ENCODE measurements around the gene USP48. TPM values are rescaled to one million over a fixed set of nuclear protein-coding genes. Genes with fewer than 3 reads are reported as not detected.

Gene USP48
- total and polyA plus RNA-seq, 12 donors: 35.9 to 156 (median 86.4) TPM

GRCh38 chr1:21673277-21673780 lies 109.6 kb downstream of the USP48 start:
- Histone ChIP-seq H3K4me1 (replicated peaks in 1 of 2) (peaks cover 35 to 42% of the 10 kb centered on the region in 2 donors), H3K36me3 (replicated peaks in 1 of 2) (peaks cover 0 to 8% of the 10 kb centered on the region in 2 donors), H3K4me3 (no peak overlapping the region), H3K27me3 (no peaks in the 10 kb centered on the region), H3K27ac (peak overlapping the region in 4 of 5 donors; percentile 30 to 64 (median 60)), H3K9me3 (replicated peaks in 1 of 3) (no peaks in the 10 kb centered on the region)
- intact Hi-C loops (cut with DNase I): no loop called here
- WGBS, 4 donors: 0 to 7% (median 5%) methylated on average over 9 of the region's 9 CpGs
- DNase-seq: peak; percentile 56 to 87 (median 81)
- TF ChIP-seq POLR2A (IDR thresholded peaks at IDR 0.05): no peak
- TF ChIP-seq, protein P1, sequence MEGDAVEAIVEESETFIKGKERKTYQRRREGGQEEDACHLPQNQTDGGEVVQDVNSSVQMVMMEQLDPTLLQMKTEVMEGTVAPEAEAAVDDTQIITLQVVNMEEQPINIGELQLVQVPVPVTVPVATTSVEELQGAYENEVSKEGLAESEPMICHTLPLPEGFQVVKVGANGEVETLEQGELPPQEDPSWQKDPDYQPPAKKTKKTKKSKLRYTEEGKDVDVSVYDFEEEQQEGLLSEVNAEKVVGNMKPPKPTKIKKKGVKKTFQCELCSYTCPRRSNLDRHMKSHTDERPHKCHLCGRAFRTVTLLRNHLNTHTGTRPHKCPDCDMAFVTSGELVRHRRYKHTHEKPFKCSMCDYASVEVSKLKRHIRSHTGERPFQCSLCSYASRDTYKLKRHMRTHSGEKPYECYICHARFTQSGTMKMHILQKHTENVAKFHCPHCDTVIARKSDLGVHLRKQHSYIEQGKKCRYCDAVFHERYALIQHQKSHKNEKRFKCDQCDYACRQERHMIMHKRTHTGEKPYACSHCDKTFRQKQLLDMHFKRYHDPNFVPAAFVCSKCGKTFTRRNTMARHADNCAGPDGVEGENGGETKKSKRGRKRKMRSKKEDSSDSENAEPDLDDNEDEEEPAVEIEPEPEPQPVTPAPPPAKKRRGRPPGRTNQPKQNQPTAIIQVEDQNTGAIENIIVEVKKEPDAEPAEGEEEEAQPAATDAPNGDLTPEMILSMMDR (IDR thresholded peaks at IDR 0.05): no peak

- intact Hi-C loops (cut with DNase I): no loop called here
- Histone ChIP-seq H3K27me3 (no peaks in the 10 kb centered on the region), H3K4me1 (replicated peaks in 1 of 2) (peaks cover 41 to 49% of the 10 kb centered on the region in 2 donors), H3K4me3 (no peak overlapping the region), H3K27ac (peak overlapping the region in 4 of 5 donors; percentile 30 to 64 (median 60)), H3K9me3 (replicated peaks in 1 of 3) (no peaks in the 10 kb centered on the region), H3K36me3 (replicated peaks in 1 of 2) (peaks cover 0 to 2% of the 10 kb centered on the region in 2 donors)
- TF ChIP-seq, protein P1 (IDR thresholded peaks at IDR 0.05): no peak
- no peak for TF ChIP-seq POLR2A (IDR thresholded peaks at IDR 0.05)
- 73 to 81% (median 81%) methylated on average over 10 of the region's 10 CpGs for WGBS, 4 donors
- peak in 1 of 7 donors; percentile 28 for DNase-seq
Observed at GRCh38 chr1:21672478-21673276, 110.3 kb downstream of the USP48 start.

DNA sequence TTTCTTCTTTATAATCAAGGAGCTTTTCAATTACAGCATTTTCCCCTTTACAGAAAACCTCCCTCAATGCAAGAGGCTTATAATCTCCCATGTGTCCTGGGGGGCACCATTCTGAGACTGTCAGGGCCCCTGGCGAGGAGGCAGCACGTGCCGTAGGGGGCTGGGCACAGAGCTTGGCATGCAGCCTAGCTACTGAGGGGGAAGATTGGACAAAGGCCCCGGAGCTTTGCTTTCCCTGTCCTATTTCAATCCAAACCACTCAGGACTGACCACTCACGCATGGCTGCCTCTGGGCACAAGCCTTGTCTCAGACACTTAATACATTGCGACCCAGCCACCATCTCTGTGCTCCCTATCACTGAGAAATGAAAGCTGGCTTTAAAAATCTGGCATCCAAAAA lies 111.0 kb downstream of the USP48 start:
- no peaks in the 10 kb centered on the region for H3K9me3 ChIP-seq (replicated peaks in 1 of 3)
- intact Hi-C loops (cut with DNase I): no loop called here
- peak in 2 of 7 donors; percentile 26 to 38 for DNase-seq
- no peak for TF ChIP-seq POLR2A (IDR thresholded peaks at IDR 0.05)
- TF ChIP-seq, protein P1 (IDR thresholded peaks at IDR 0.05): no peak
- H3K4me3 ChIP-seq: no peak overlapping the region
- no peaks in the 10 kb centered on the region for H3K36me3 ChIP-seq (replicated peaks in 1 of 2)
- peak overlapping the region in 1 of 5 donors; percentile 43 for H3K27ac ChIP-seq
- peaks cover 42 to 56% of the 10 kb centered on the region in 2 donors for H3K4me1 ChIP-seq (replicated peaks in 1 of 2)
- 30 to 41% (median 37%) methylated on average over 6 of the region's 6 CpGs for WGBS, 4 donors
- H3K27me3 ChIP-seq: no peaks in the 10 kb centered on the region

GRCh38 chr1:21670956-21671902 lies 111.7 kb downstream of the USP48 start:
- 71 to 77% (median 73%) methylated on average over 9 to 11 of the region's 11 CpGs for whole genome bisulfite sequencing, 4 donors

More at GRCh38 chr1:21670956-21671902, 111.7 kb downstream of the USP48 start:
- no peaks in the 10 kb centered on the region for H3K36me3 ChIP-seq (replicated peaks in 1 of 2)
- intact Hi-C loops (cut with DNase I): no loop called here
- DNase-seq: peak in 2 of 7 donors; percentile 21 to 27
- no peak for TF ChIP-seq POLR2A (IDR thresholded peaks at IDR 0.05)
- TF ChIP-seq, protein P1 (IDR thresholded peaks at IDR 0.05): no peak
- H3K9me3 ChIP-seq (replicated peaks in 1 of 3): no peaks in the 10 kb centered on the region
- H3K27ac ChIP-seq: peak overlapping the region in 2 of 5 donors; percentile 73 to 87
- peaks cover 42 to 58% of the 10 kb centered on the region in 2 donors for H3K4me1 ChIP-seq (replicated peaks in 1 of 2)
- no peaks in the 10 kb centered on the region for H3K27me3 ChIP-seq
- no peak overlapping the region for H3K4me3 ChIP-seq

Measured in adrenal gland (tissue), 12 donors.